IMR-90 (cell line): ENCODE measurements around the gene EPHA2. TPM values are rescaled to one million over a fixed set of nuclear protein-coding genes. Genes with fewer than 3 reads are reported as not detected.
A peak's percentile ranks its signal among the peaks of the same experiment; 100 is the strongest.

Experiments
- ATAC-seq: fragments of 200-7000 bp; cut with Tn5 transposase; 2 replicates; pipeline ENCODE4 v1.9.1; 2020; ENCODE audit warnings: low read depth, mild to moderate bottlenecking, moderate library complexity
- BruUV-seq: library from RNA; stranded (reverse); fragments of 400-500 nt; replicated peaks from 2 replicates; lab custom pipeline; 2021; lab: Mats Ljungman, UMichigan
- CTCF ChIA-PET: fragments of 300-600 bp; formaldehyde crosslinking; extraction: SDS; loops from one replicate; lab custom pipeline; 2021; ENCODE audit warnings: antibody characterized with exemption; lab: Yijun Ruan, JAX
- POLR2A ChIA-PET: fragments of 300-600 bp; sonication (Branson Sonifier 250); formaldehyde crosslinking; loops from one replicate; lab custom pipeline; 2022; ENCODE audit warnings: antibody characterized with exemption; ENCODE audit not compliant: unreplicated experiment; lab: Charles Lee
- DNase-seq: peaks from one replicate; pipeline ENCODE4 v3.0.0; 2013
- H2AFZ ChIP-seq: replicated peaks from 2 replicates; pipeline ENCODE3; 2013; ENCODE audit warnings: low read length, mild to moderate bottlenecking; ENCODE audit not compliant: poor library complexity
- H2AK5ac ChIP-seq: 2 replicates; pipeline ENCODE4 v1.6.1; 2013; ENCODE audit warnings: low read depth, low read length, inconsistent platforms
- H2AK9ac ChIP-seq: replicated peaks from 2 replicates; pipeline ENCODE3; 2013; ENCODE audit warnings: mild to moderate bottlenecking, low read depth, low read length, moderate library complexity; ENCODE audit not compliant: poor library complexity
- H2BK120ac ChIP-seq: 2 replicates; pipeline ENCODE4 v1.6.1; 2013; ENCODE audit warnings: low read depth, low read length, inconsistent platforms
- H2BK15ac ChIP-seq: 3 replicates; pipeline ENCODE4 v1.6.1; 2013; ENCODE audit warnings: low read depth, low read length, inconsistent platforms
- H2BK20ac ChIP-seq: 2 replicates; pipeline ENCODE4 v1.6.1; 2013; ENCODE audit warnings: low read depth, mild to moderate bottlenecking, inconsistent platforms, low read length, moderate library complexity
- H2BK5ac ChIP-seq: 2 replicates; pipeline ENCODE4 v1.6.1; 2013; ENCODE audit warnings: mild to moderate bottlenecking, low read depth, low read length, inconsistent platforms; ENCODE audit not compliant: poor library complexity, severe bottlenecking
- H3K14ac ChIP-seq: replicated peaks from 2 replicates; pipeline ENCODE4 v1.6.1; 2013; ENCODE audit warnings: low read depth, low read length, inconsistent platforms
- H3K18ac ChIP-seq: 2 replicates; pipeline ENCODE4 v1.6.1; 2013; ENCODE audit warnings: low read depth, low read length, control low read depth
- H3K23ac ChIP-seq: 2 replicates; pipeline ENCODE4 v1.6.1; 2013; ENCODE audit warnings: low read depth, low read length, inconsistent platforms
- H3K27ac ChIP-seq: 2 replicates; pipeline ENCODE4 v1.5.1; 2013; ENCODE audit warnings: mild to moderate bottlenecking, control low read depth, low read length; ENCODE audit not compliant: insufficient read depth
- H3K27me3 ChIP-seq: 2 replicates; pipeline ENCODE4 v1.6.1; 2013; ENCODE audit warnings: low read length; ENCODE audit not compliant: control insufficient read depth, insufficient read depth
- H3K36me3 ChIP-seq: 2 replicates; pipeline ENCODE4 v1.6.1; 2013; ENCODE audit warnings: low read length, mixed read lengths; ENCODE audit not compliant: control insufficient read depth, insufficient read depth
- H3K4ac ChIP-seq: 2 replicates; pipeline ENCODE4 v1.6.1; 2013; ENCODE audit warnings: low read depth, low read length, inconsistent platforms
- H3K4me1 ChIP-seq: 2 replicates; pipeline ENCODE4 v1.6.1; 2013; ENCODE audit warnings: low read length, mixed read lengths; ENCODE audit not compliant: control insufficient read depth, insufficient read depth
- H3K4me2 ChIP-seq: 2 replicates; pipeline ENCODE4 v1.6.1; 2013; ENCODE audit warnings: low read depth, mild to moderate bottlenecking, control low read depth, low read length, moderate library complexity
- H3K4me3 ChIP-seq: 2 replicates; pipeline ENCODE4 v1.5.1; 2013; ENCODE audit warnings: low read depth, mild to moderate bottlenecking, control low read depth, low read length, moderate library complexity; ENCODE audit not compliant: insufficient read depth
- H3K56ac ChIP-seq: 2 replicates; pipeline ENCODE4 v1.6.1; 2013; ENCODE audit warnings: low read length, inconsistent platforms; ENCODE audit not compliant: insufficient read depth; ENCODE audit errors: extremely low read depth
- H3K79me1 ChIP-seq, 2 experiments: 2 replicates each; pipeline ENCODE4 v1.6.1; 2013; ENCODE audit warnings: low read length in 2 of 2, inconsistent platforms in 1 of 2, low read depth in 1 of 2
- H3K9ac ChIP-seq: 2 replicates; pipeline ENCODE4 v1.6.1; 2013; ENCODE audit warnings: low read depth, low read length, control low read depth
- H3K9me1 ChIP-seq: 2 replicates; pipeline ENCODE4 v1.6.1; 2013; ENCODE audit warnings: low read length, inconsistent platforms; ENCODE audit not compliant: insufficient read depth
- H3K9me3 ChIP-seq: 2 replicates; pipeline ENCODE4 v1.6.1; 2013; ENCODE audit warnings: low read length; ENCODE audit not compliant: control insufficient read depth, insufficient read depth
- H4K20me1 ChIP-seq: 2 replicates; pipeline ENCODE4 v1.6.1; 2013; ENCODE audit warnings: low read length, inconsistent platforms; ENCODE audit not compliant: insufficient read depth
- H4K5ac ChIP-seq: 2 replicates; pipeline ENCODE4 v1.6.1; 2013; ENCODE audit warnings: mild to moderate bottlenecking, low read depth, low read length, control low read depth
- H4K8ac ChIP-seq, 2 experiments: 2 replicates each; pipeline ENCODE4 v1.6.1; 2013; ENCODE audit warnings: low read depth in 2 of 2, low read length in 2 of 2, control low read depth in 1 of 2, inconsistent platforms in 1 of 2
- H4K91ac ChIP-seq: 2 replicates; pipeline ENCODE4 v1.6.1; 2013; ENCODE audit warnings: low read depth, low read length, inconsistent platforms; ENCODE audit not compliant: insufficient read depth
- CHD1 ChIP-seq: IDR thresholded peaks from 2 replicates; pipeline ENCODE4 v1.6.1; 2012; ENCODE audit warnings: low read depth, low read length, improper control_type of control experiment
- FOS ChIP-seq: fragments of 150-350 bp; IDR thresholded peaks from 2 replicates; pipeline ENCODE4 v1.6.1; 2016; ENCODE audit warnings: low read depth, low read length
- MAZ ChIP-seq: IDR thresholded peaks from 2 replicates; pipeline ENCODE4 v1.6.1; 2012; ENCODE audit warnings: low read depth, mild to moderate bottlenecking, low read length, improper control_type of control experiment, moderate library complexity, borderline replicate concordance
- RAD21 ChIP-seq: IDR thresholded peaks from 2 replicates; pipeline ENCODE4 v1.6.1; 2012; ENCODE audit warnings: low read length, improper control_type of control experiment
- RCOR1 ChIP-seq: IDR thresholded peaks from 2 replicates; pipeline ENCODE4 v1.6.1; 2012; ENCODE audit warnings: mild to moderate bottlenecking, low read length, improper control_type of control experiment; ENCODE audit not compliant: insufficient replicate concordance
- RFX5 ChIP-seq: IDR thresholded peaks from 2 replicates; pipeline ENCODE4 v1.8.0; 2012; ENCODE audit warnings: low read depth, mild to moderate bottlenecking, low read length, moderate library complexity
- USF2 ChIP-seq: fragments of 150-350 bp; IDR thresholded peaks from 2 replicates; pipeline ENCODE4 v1.6.1; 2017; ENCODE audit warnings: mild to moderate bottlenecking, antibody characterized with exemption, low read length, low read depth
- WGBS, 2 experiments: methylation state at CpG; one replicate each; pipeline versions ENCODE4 v1.1.5 to v1.1.7; 2013; ENCODE audit warnings: missing lambda C conversion rate in 2 of 2; ENCODE audit not compliant: insufficient read length in 1 of 2; ENCODE audit errors: extremely low coverage in 2 of 2; 5-methylcytosine and 5-hydroxymethylcytosine counted together
- dilution Hi-C: fragments of 300-500 bp; cut with HindIII; formaldehyde crosslinking; loops from one replicate; pipeline ENCODE4 v1.14.3; 2018; ENCODE audit warnings: low sequenced_read_pairs; ENCODE audit not compliant: unreplicated experiment
- in situ Hi-C: fragments of 300-500 bp; cut with MboI; formaldehyde crosslinking; loops from 3 replicates; pipeline ENCODE4 v1.14.3; 2019; ENCODE audit warnings: low sequenced_read_pairs, inconsistent platforms, mixed read lengths
- intact Hi-C: fragments of 100-400 bp; cut with micrococcal nuclease; formaldehyde crosslinking; loops from 2 replicates; pipeline ENCODE4 v1.10.0; 2022
- polyA plus RNA-seq, 3 experiments: library from polyadenylated mRNA; depleted of rRNA; stranded (reverse); fragments of >200 nt; gene quantifications; 2 replicates each; pipeline ENCODE4 v1.2.3, GENCODE V29; 2012; ENCODE audit warnings: low replicate concordance in 1 of 3
- total RNA-seq: library from RNA; depleted of rRNA; stranded (reverse); fragments of >200 nt; gene quantifications from 2 replicates; pipeline ENCODE4 v1.2.3, GENCODE V29; 2012

EPHA2 gene
- total and polyA plus RNA-seq, 2 of the 4 experiments (the other 2 are of a cell fraction) = 24.0 to 72.6 TPM

- H3K4ac ChIP-seq = peak overlapping the region; percentile 77
- peak overlapping the region; percentile 67 for H4K91ac ChIP-seq
- DNase-seq (peak; percentile 85), ATAC-seq (peak; percentile 64)
- peak overlapping the region; percentile 43 for H2AK9ac ChIP-seq
- H4K20me1 ChIP-seq = peaks cover 46% of the 10 kb centered on the region
- H3K14ac ChIP-seq = peak overlapping the region; percentile 86
- H3K18ac ChIP-seq = peak overlapping the region; percentile 7; the same call in 1 of the 2 replicates
- dilution Hi-C loops = no loop called here
- peaks cover 44% of the 10 kb centered on the region for H3K36me3 ChIP-seq
- in situ Hi-C loops = no loop called here
- no peak overlapping the region for H3K4me3 ChIP-seq
- H2BK20ac ChIP-seq = peak overlapping the region; percentile 60
- H3K9me3 ChIP-seq = no peaks in the 10 kb centered on the region
- H3K27me3 ChIP-seq = no peaks in the 10 kb centered on the region
- ChIA-PET POLR2A (no interaction called here), CTCF (interaction anchor here (1.2 kb wide), 1 partner anchor 57 kb away, joined by 3 read pairs; no protein-coding TSS in a partner anchor)
- H3K27ac ChIP-seq = peak overlapping the region; percentile 52
- no peak overlapping the region for H2AFZ ChIP-seq
- H3K23ac ChIP-seq = peak overlapping the region; percentile 84
- H4K8ac ChIP-seq = peak overlapping the region; percentile 25 to 59
- H3K9ac ChIP-seq = no peak overlapping the region
- intact Hi-C loops = no loop called here
- WGBS, 2 experiments = 57% methylated on average over 3 of the region's 3 CpGs; no CpG with 5 or more reads in 1 of the 2 experiments
- peak overlapping the region; percentile 38; the same call in 1 of the 3 replicates for H2BK15ac ChIP-seq
- H2BK120ac ChIP-seq = peak overlapping the region; percentile 86
- peaks cover 22 to 80% of the 10 kb centered on the region in 2 experiments; a peak in 3 of 4 replicates for H3K79me1 ChIP-seq
- peaks cover 40% of the 10 kb centered on the region for H3K4me1 ChIP-seq
- peak overlapping the region; percentile 72 for H2BK5ac ChIP-seq
- H3K9me1 ChIP-seq = peaks cover 34% of the 10 kb centered on the region
- TF ChIP-seq CHD1 = no peak
- TF ChIP-seq FOS = 0 out of 2 replicates have a peak, but pooled peaks have one; percentile 39
- TF ChIP-seq RFX5 = no peak
- peak; percentile 92 for TF ChIP-seq RCOR1
- TF ChIP-seq USF2 = no peak
- TF ChIP-seq MAZ = peak; percentile 72; the same call in 1 of the 2 replicates
- peak; percentile 8 for TF ChIP-seq RAD21
- 0 out of 2 replicates have a peak overlapping the region, but pooled peaks have one; percentile 5 for H3K4me2 ChIP-seq
- H3K56ac ChIP-seq = no peak overlapping the region; the same call in 1 of the 2 replicates
- H4K5ac ChIP-seq = peak overlapping the region; percentile 20; the same call in 1 of the 2 replicates
- BruUV-seq = no TSS peak
- H2AK5ac ChIP-seq = peak overlapping the region; percentile 94
These were observed 16.4 kb downstream of the EPHA2 start for GRCh38 chr1:16139473-16139962.
